GM19324 (cell line): Measurements from ENCODE around the gene PALM.
"Not testable (repeated sequence)": the region's sequence is repeated elsewhere in the genome, so short reads cannot be mapped to it uniquely, and the experiment has no call there.

Experiments used
- ATAC-seq: cut with Tn5 transposase; IDR thresholded peaks from one replicate; pipeline ENCODE4 v1.9.1; 2021; ENCODE audit warnings: mild to moderate bottlenecking, moderate library complexity; ENCODE audit not compliant: unreplicated experiment, low FRiP score

Gene PALM

GRCh38 chr19:703651-704446, 4.9 kb upstream of the PALM start:
- no peak for ATAC-seq

GRCh38 chr19:704447-704741, 4.3 kb upstream of the PALM start:
- ATAC-seq = no peak

- ATAC-seq = no peak
These were observed 645 bp downstream of the PALM start for GRCh38 chr19:709196-709964.

- no peak for ATAC-seq
These were observed 1.3 kb downstream of the PALM start for GRCh38 chr19:709965-710571.

- ATAC-seq = no peak
These were observed 2.0 kb downstream of the PALM start for GRCh38 chr19:710767-711166.

- no peak for ATAC-seq
These were observed 2.5 kb downstream of the PALM start for GRCh38 chr19:711254-711653.

GRCh38 chr19:715347-715746, 6.6 kb downstream of the PALM start:
- ATAC-seq = no peak

- ATAC-seq = no peak
These were observed 9.7 kb downstream of the PALM start for GRCh38 chr19:718251-718951.

GRCh38 chr19:718991-719512, 10.3 kb downstream of the PALM start:
- ATAC-seq = no peak

- no peak for ATAC-seq
These were observed 11.1 kb downstream of the PALM start for GRCh38 chr19:719636-720344.

- no peak for ATAC-seq
These were observed 11.8 kb downstream of the PALM start for GRCh38 chr19:720345-721160.

GRCh38 chr19:722553-723101, 13.9 kb downstream of the PALM start:
- ATAC-seq = no peak

- ATAC-seq = no peak
These were observed 14.5 kb downstream of the PALM start for GRCh38 chr19:723247-723646.

GRCh38 chr19:723714-724113, 15.0 kb downstream of the PALM start:
- ATAC-seq = no peak

- no peak for ATAC-seq
These were observed 16.8 kb downstream of the PALM start for GRCh38 chr19:725461-726089.

GRCh38 chr19:726993-727956, 18.5 kb downstream of the PALM start:
- ATAC-seq = no peak

- ATAC-seq = no peak
These were observed 19.3 kb downstream of the PALM start for GRCh38 chr19:728011-728410.

- not testable (repeated sequence) for ATAC-seq
These were observed 20.8 kb downstream of the PALM start for GRCh38 chr19:729564-729963.
